ENCODE data around the gene LIMK2.
"Not testable (repeated sequence)": the region's sequence is repeated elsewhere in the genome, so short reads cannot be mapped to it uniquely, and the experiment has no call there.

The LIMK2 gene

DNA sequence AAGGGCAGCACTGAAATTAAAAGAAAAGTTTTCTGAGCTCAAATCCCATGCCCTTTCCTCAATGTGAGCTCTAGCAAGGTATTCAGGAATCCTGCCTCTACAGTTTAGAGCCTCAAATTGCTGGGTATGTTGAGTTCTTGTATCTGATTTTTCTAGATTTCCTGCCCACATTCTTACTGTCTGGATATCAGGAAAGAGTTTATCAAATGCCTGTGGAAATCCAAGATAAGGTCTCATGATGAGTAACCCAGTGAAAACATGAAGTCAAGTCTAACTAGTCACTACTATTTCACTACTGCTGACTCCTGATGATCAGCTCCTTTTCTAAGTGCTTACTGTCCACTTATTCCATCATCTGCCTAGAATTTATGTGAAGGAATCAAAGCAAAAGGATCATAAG lies 29.8 kb downstream of the LIMK2 start:
- peak; percentile 44 for TF ChIP-seq CTCF (conservative IDR thresholded peaks at IDR 0.05; ENCODE audit: low read depth, low read length)
- no peak overlapping the region for H3K4me3 ChIP-seq (ENCODE audit: low read depth, low read length)
- DNase-seq (ENCODE audit: low read depth) = peak; percentile 47

DNA sequence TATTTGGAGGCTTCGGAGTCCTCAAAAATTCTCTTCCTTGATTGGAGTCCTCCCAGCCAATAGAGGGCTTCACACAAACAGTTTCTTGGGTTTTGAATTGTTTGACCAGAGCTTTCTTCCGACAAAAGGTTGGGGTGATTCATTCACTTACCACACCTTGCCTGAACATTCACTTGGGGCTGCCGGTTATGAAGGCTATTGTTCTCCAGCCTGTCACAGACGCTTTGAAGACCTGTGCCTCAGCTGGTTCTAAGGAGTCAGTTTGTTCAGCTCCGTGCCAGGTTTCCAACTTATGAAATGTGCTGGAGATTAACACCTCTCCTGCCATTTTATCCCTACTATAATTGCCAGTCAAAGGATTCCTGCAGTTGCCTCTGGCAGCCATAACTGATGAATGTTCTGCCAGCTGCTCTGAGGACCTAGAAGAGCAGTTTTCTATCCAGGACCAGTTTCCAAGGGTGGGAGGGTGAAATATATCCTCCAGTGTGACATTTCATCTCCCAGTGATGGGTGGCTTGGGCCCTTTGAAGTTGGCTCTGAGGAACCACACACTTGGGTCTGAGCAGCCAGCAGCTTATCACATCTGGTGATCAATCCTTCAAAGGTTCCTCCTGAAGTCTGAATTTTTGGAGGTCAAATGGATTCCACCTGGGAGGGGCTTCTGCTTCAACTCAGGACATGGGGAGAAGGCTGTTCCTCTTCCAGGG lies 31.4 kb downstream of the LIMK2 start:
- no peak for TF ChIP-seq CTCF (conservative IDR thresholded peaks at IDR 0.05; ENCODE audit: low read depth, low read length)
- no peak overlapping the region for H3K4me3 ChIP-seq (ENCODE audit: low read depth, low read length)
- DNase-seq (ENCODE audit: low read depth) = no peak

- DNase-seq (ENCODE audit: low read depth) = peak; percentile 93
- no peak overlapping the region for H3K4me3 ChIP-seq (ENCODE audit: low read depth, low read length)
Measured at GRCh38 chr22:31244046-31244942, 32.2 kb downstream of the LIMK2 start.

GRCh38 chr22:31244943-31245451 lies 32.9 kb downstream of the LIMK2 start:
- no peak for DNase-seq (ENCODE audit: low read depth)
- no peak for TF ChIP-seq CTCF (conservative IDR thresholded peaks at IDR 0.05; ENCODE audit: low read depth, low read length)
- H3K4me3 ChIP-seq (ENCODE audit: low read depth, low read length) = no peak overlapping the region

More at GRCh38 chr22:31244046-31244942, 32.2 kb downstream of the LIMK2 start:
- TF ChIP-seq CTCF (conservative IDR thresholded peaks at IDR 0.05; ENCODE audit: low read depth, low read length) = no peak

GRCh38 chr22:31245998-31246397 lies 33.9 kb downstream of the LIMK2 start:
- DNase-seq (ENCODE audit: low read depth); H3K4me3 ChIP-seq (ENCODE audit: low read depth, low read length): not testable (repeated sequence)

DNA sequence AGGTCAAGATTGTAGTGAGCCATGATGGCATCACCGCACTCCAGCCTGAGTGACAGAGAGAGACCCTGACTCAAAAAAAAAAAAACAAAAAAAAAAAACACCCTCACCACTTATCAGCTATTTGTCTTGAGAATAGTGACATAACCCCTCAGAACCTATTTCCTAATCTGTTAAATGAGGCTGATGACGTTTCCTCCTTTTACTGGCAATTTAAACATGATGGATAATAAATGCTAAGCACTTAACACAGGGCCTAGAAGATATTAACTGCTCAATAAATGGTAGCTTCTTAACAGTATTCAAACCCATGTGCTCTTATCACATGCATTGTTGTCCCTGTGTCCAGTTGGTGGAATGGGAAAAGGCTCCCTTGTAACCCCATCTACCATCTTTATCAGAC lies 34.6 kb downstream of the LIMK2 start:
- TF ChIP-seq CTCF (conservative IDR thresholded peaks at IDR 0.05; ENCODE audit: low read depth, low read length) = no peak
- H3K4me3 ChIP-seq (ENCODE audit: low read depth, low read length) = no peak overlapping the region
- DNase-seq (ENCODE audit: low read depth) = no peak

- TF ChIP-seq CTCF (conservative IDR thresholded peaks at IDR 0.05; ENCODE audit: low read depth, low read length) = no peak
- peak overlapping the region; percentile 68 for H3K4me3 ChIP-seq (ENCODE audit: low read depth, low read length)
- no peak for DNase-seq (ENCODE audit: low read depth)
Measured at GRCh38 chr22:31247726-31248125, 35.6 kb downstream of the LIMK2 start.
